ENCODE results near the gene TMEM60.
"Not testable (repeated sequence)": the region's sequence is repeated elsewhere in the genome, so short reads cannot be mapped to it uniquely, and the experiment has no call there.

Gene TMEM60, protein sequence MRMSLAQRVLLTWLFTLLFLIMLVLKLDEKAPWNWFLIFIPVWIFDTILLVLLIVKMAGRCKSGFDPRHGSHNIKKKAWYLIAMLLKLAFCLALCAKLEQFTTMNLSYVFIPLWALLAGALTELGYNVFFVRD
- total RNA-seq: 1.9 to 3.8 (median 3.1) reads per million in 3 donors

DNA sequence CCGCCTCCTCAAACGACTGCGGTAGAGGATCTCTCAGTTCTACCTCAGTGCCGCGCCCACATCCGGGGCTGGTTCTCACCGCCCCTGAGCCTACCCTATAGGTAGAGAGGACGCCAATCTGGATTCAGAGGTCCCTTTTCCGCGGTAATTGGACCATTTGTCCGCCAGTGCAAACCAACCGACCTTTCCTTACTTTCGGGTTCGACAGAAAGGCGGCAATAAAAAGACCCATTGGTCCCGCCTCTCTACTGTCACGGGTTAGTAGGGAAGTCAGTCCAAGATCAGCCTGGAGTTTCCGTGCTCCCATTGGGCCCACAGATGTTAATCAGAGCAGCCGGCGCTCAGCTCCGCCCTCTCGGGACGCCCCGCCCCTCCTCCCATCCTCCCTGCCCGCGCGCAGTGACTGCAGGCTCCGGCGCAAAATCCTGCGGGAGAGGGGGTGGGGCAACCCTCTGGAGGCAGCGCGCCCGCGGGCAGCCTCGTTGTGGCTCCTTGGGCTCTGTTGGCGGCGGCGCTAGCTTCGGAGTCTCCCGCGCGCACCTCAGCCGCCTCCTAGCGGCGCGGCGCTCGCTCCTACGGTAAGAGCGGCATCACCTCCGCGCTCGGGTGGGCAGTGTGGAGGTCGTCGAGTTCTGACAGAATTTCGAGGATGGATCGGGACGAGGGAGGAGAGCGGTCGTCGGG, at the start of gene TMEM60, which contains the start of gene PHTF2:
Gene TMEM60, minus strand, starts transcription at position 41 of the 684 bp plus-strand sequence. CDS start 4,061 bp downstream, outside the sequence.
Gene PHTF2, plus strand, starts transcription at position 380 of the 684 bp plus-strand sequence.
- Histone ChIP-seq H3K4me1 (ENCODE audit: control insufficient read depth, insufficient read depth, low read length, poor library complexity, severe bottlenecking) (peaks cover 27% of the 10 kb centered on the region), H3K27ac (ENCODE audit: insufficient read depth, low read length, poor library complexity, severe bottlenecking) (peak within 1 kb of the TSS; percentile 78), H3K36me3 (ENCODE audit: control insufficient read depth, insufficient read depth, low read length) (no peaks in the 10 kb centered on the region), H3K9me3 (ENCODE audit: control insufficient read depth, low read length) (no peaks in the 10 kb centered on the region), H3K27me3 (replicated peaks; ENCODE audit: control insufficient read depth, insufficient read depth, low read length, poor library complexity, severe bottlenecking) (no peaks in the 10 kb centered on the region), H3K4me3 (ENCODE audit: insufficient read depth, low read depth, low read length, poor library complexity, severe bottlenecking) (peak within 1 kb of the TSS; percentile 90)
- DNase-seq: peak; percentile 90 to 94 (median 93)

DNA sequence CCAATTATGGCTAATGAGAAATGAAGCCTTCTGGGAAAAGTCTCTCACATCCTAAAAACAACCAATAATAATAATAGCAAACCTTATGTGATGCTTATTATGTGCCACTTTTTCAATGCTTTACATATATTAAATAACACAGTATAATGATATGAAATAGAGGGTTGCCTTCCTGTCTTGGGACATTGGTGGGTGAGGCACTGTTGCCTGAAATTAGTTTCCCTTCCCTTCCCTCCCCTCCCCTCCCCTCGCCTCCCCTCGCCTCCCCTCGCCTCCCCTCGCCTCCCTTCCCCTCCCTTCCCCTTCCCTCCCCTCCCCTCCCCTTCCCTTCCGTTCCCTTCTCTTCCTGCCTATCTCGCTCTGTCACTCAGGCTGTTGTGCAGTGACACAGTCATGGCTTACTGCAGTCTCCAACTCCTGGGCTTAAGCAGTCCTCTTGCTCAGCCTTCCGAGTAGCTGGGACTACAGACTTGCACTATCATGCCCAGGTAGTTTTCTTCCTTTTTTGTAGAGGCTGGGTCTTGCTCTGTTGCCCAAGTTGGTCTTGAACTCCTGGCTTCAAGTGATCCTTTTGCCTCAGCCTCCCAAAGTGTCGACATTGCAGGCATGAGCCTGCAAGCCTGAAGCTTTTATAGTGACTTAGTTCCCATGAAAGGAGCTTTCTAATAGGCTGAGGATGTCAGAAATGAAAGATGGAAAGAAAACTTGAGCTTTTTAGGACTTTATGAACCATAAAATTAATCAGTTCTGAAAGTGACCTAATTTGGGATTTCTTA, 48.3 kb upstream of the TMEM60 start:
- no peak overlapping the region for H3K27ac ChIP-seq (ENCODE audit: insufficient read depth, low read length, poor library complexity, severe bottlenecking)
- H3K9me3 ChIP-seq (ENCODE audit: control insufficient read depth, low read length): no peaks in the 10 kb centered on the region
- H3K36me3 ChIP-seq (ENCODE audit: control insufficient read depth, insufficient read depth, low read length): no peaks in the 10 kb centered on the region
- no peak for DNase-seq
- H3K4me3 ChIP-seq (ENCODE audit: insufficient read depth, low read depth, low read length, poor library complexity, severe bottlenecking): no peak overlapping the region
- peaks cover 3% of the 10 kb centered on the region for H3K4me1 ChIP-seq (ENCODE audit: control insufficient read depth, insufficient read depth, low read length, poor library complexity, severe bottlenecking)
- H3K27me3 ChIP-seq (replicated peaks; ENCODE audit: control insufficient read depth, insufficient read depth, low read length, poor library complexity, severe bottlenecking): no peaks in the 10 kb centered on the region

DNA sequence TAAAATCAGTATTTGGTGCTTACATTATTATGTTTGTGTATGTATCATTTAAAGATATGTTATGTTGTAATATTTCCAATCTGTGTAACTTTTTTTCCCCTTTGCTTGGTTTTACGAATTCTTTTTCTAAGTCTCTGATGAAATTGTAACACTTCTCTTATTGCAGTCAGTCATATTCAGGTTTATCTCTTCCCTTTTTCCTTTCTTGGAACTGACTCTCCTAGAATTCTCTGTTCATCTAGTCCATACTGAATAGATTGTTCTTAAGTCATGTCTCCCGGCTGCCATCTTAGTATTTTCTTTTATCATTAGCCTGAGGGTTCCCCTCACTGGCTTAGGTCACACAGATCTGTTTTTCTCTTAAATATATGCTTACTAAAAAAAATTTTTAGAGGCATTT, 45.0 kb upstream of the TMEM60 start:
- H3K4me3 ChIP-seq (ENCODE audit: insufficient read depth, low read depth, low read length, poor library complexity, severe bottlenecking): no peak overlapping the region
- peaks cover 3% of the 10 kb centered on the region for H3K4me1 ChIP-seq (ENCODE audit: control insufficient read depth, insufficient read depth, low read length, poor library complexity, severe bottlenecking)
- H3K27me3 ChIP-seq (replicated peaks; ENCODE audit: control insufficient read depth, insufficient read depth, low read length, poor library complexity, severe bottlenecking): no peaks in the 10 kb centered on the region
- H3K9me3 ChIP-seq (ENCODE audit: control insufficient read depth, low read length): no peaks in the 10 kb centered on the region
- DNase-seq: no peak
- H3K27ac ChIP-seq (ENCODE audit: insufficient read depth, low read length, poor library complexity, severe bottlenecking): no peak overlapping the region
- H3K36me3 ChIP-seq (ENCODE audit: control insufficient read depth, insufficient read depth, low read length): no peaks in the 10 kb centered on the region

DNA sequence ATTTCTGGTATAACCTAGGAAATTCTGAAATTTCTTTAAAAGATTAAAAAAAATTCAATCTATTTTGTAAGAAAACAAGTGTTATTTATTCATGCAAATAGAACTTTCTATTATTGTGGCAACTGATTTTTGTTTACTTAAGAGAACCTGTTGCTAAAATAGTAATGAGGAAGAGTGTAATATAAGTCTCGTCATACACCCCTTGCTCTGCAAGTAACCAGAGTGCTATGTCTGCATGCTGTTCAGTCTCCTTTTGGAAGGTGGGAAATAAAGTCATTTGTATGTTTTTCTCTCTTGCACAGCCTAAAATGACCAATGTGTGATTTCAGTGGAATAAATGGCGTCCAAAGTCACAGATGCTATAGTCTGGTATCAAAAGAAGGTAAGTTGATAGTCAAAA, 41.7 kb upstream of the TMEM60 start:
- Histone ChIP-seq H3K4me1 (ENCODE audit: control insufficient read depth, insufficient read depth, low read length, poor library complexity, severe bottlenecking) (no peaks in the 10 kb centered on the region), H3K9me3 (ENCODE audit: control insufficient read depth, low read length) (no peaks in the 10 kb centered on the region), H3K27ac (ENCODE audit: insufficient read depth, low read length, poor library complexity, severe bottlenecking) (no peak overlapping the region), H3K36me3 (ENCODE audit: control insufficient read depth, insufficient read depth, low read length) (no peaks in the 10 kb centered on the region), H3K4me3 (ENCODE audit: insufficient read depth, low read depth, low read length, poor library complexity, severe bottlenecking) (no peak overlapping the region), H3K27me3 (replicated peaks; ENCODE audit: control insufficient read depth, insufficient read depth, low read length, poor library complexity, severe bottlenecking) (no peaks in the 10 kb centered on the region)
- no peak for DNase-seq

DNA sequence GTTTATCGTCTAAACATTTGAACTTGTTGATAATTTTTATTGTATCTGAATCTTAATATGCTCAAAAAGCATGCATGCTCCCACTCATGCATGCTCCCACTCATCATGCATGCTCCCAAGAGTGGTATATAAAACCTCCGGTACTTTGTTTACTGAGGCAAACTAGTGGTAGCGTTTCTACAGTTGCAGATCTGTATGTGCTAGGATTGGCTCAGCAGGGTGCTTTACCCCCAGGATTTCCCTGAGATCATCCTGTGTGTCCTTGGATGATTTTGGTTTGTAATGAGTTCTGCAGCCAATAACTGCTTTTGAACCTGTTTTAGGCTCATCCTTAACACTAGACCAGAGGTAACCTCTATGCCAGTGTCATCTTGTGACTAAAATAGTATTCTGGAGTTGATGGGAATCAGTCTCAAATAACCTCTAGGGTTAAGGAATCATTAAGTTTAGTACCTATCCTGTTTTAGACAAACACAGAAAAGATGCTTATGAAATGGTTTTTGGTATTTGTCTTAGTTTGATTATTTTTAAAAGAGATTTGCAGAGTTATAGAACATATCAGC, 40.8 kb upstream of the TMEM60 start:
- Histone ChIP-seq H3K9me3 (ENCODE audit: control insufficient read depth, low read length) (no peaks in the 10 kb centered on the region), H3K27ac (ENCODE audit: insufficient read depth, low read length, poor library complexity, severe bottlenecking) (no peak overlapping the region), H3K36me3 (ENCODE audit: control insufficient read depth, insufficient read depth, low read length) (no peaks in the 10 kb centered on the region)

DNA sequence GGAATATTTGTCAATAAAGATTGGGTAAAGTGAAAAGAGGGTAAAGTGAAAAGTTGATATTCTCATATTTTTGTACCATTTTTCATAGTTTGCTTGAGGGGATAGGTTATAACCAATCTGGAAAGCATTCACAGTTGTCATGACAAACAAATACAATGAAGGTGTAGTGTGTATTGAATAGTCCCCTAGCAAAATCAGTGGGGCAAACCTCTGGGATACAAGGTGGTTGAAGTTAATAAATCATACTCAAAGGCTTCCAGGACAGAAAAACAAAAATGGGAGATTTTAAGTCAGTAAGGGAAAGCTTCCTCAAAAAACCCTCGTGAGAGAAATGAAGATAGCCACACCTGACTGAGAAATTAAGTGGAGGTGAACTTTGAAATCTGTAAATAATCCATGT, 39.7 kb upstream of the TMEM60 start:
- Histone ChIP-seq H3K27ac (ENCODE audit: insufficient read depth, low read length, poor library complexity, severe bottlenecking) (no peak overlapping the region), H3K4me3 (ENCODE audit: insufficient read depth, low read depth, low read length, poor library complexity, severe bottlenecking) (no peak overlapping the region), H3K4me1 (ENCODE audit: control insufficient read depth, insufficient read depth, low read length, poor library complexity, severe bottlenecking) (peaks cover 8% of the 10 kb centered on the region), H3K27me3 (replicated peaks; ENCODE audit: control insufficient read depth, insufficient read depth, low read length, poor library complexity, severe bottlenecking) (no peaks in the 10 kb centered on the region), H3K9me3 (ENCODE audit: control insufficient read depth, low read length) (no peaks in the 10 kb centered on the region), H3K36me3 (ENCODE audit: control insufficient read depth, insufficient read depth, low read length) (no peaks in the 10 kb centered on the region)
- DNase-seq: no peak

More for the DNA sequence above, 40.8 kb upstream of the TMEM60 start:
- Histone ChIP-seq H3K4me3 (ENCODE audit: insufficient read depth, low read depth, low read length, poor library complexity, severe bottlenecking) (no peak overlapping the region), H3K27me3 (replicated peaks; ENCODE audit: control insufficient read depth, insufficient read depth, low read length, poor library complexity, severe bottlenecking) (no peaks in the 10 kb centered on the region), H3K4me1 (ENCODE audit: control insufficient read depth, insufficient read depth, low read length, poor library complexity, severe bottlenecking) (peaks cover 5% of the 10 kb centered on the region)
- DNase-seq: no peak

DNA sequence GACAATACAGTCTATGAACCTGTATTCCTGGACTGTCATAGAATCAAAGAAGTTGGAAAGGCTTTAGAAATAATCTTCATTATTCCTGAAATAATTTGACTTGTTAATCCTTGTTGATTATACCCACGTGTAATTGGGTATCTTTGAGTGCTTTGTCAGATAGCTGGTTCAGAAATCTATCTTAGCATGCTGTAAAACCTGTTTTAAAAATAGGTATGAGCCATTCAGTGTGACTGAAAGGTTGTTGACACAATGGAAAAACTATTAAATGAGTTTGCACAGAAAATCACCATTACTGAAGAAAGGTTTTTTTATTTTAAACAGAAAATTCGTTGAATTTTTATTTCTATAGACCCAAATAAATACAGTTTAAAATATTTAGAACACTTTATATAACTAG, 39.0 kb upstream of the TMEM60 start:
- Histone ChIP-seq H3K4me3 (ENCODE audit: insufficient read depth, low read depth, low read length, poor library complexity, severe bottlenecking) (no peak overlapping the region), H3K4me1 (ENCODE audit: control insufficient read depth, insufficient read depth, low read length, poor library complexity, severe bottlenecking) (peaks cover 8% of the 10 kb centered on the region), H3K27ac (ENCODE audit: insufficient read depth, low read length, poor library complexity, severe bottlenecking) (no peak overlapping the region), H3K36me3 (ENCODE audit: control insufficient read depth, insufficient read depth, low read length) (no peaks in the 10 kb centered on the region), H3K9me3 (ENCODE audit: control insufficient read depth, low read length) (no peaks in the 10 kb centered on the region), H3K27me3 (replicated peaks; ENCODE audit: control insufficient read depth, insufficient read depth, low read length, poor library complexity, severe bottlenecking) (no peaks in the 10 kb centered on the region)
- DNase-seq: no peak

DNA sequence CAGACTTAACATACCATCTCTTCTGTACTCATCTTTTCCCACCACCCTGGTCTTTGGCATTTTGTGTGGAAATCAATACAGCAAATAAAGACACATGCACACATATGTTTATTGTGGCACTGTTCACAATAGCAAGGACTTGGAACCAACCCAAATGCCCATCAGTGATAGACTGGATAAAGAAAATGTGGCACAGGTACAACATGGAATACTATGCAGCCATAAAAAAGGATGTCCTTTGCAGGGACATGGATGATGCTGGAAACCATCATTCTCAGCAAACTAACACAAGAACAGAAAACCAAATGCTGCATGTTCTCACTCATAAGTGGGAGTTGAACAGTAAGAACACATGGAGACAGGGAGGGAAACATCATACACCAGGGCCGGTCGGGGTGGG, 38.2 kb upstream of the TMEM60 start:
- H3K36me3 ChIP-seq (ENCODE audit: control insufficient read depth, insufficient read depth, low read length); DNase-seq; H3K27me3 ChIP-seq (replicated peaks; ENCODE audit: control insufficient read depth, insufficient read depth, low read length, poor library complexity, severe bottlenecking); H3K4me3 ChIP-seq (ENCODE audit: insufficient read depth, low read depth, low read length, poor library complexity, severe bottlenecking); H3K27ac ChIP-seq (ENCODE audit: insufficient read depth, low read length, poor library complexity, severe bottlenecking); H3K9me3 ChIP-seq (ENCODE audit: control insufficient read depth, low read length): not testable (repeated sequence)
- H3K4me1 ChIP-seq (ENCODE audit: control insufficient read depth, insufficient read depth, low read length, poor library complexity, severe bottlenecking): peaks cover 16% of the 10 kb centered on the region

DNA sequence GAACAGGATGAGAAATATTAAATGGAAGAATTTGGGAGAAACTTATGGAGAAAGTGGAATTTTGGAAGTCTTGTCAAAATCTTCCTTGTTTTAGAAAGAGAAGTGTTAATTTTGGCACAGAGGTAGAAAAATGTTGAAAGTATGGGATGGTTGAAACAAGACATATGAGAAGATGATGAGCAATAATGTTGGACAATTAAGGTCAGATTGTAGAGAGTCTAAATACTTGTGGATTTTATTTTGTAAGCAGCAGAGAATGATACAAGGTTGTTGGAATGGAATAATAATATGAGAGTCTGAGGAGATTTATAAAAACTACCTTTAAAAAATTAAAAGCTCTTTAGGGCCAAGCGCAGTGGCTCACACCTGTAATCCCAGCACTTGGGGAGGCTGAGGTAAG, 34.9 kb upstream of the TMEM60 start:
- no peaks in the 10 kb centered on the region for H3K36me3 ChIP-seq (ENCODE audit: control insufficient read depth, insufficient read depth, low read length)

DNA sequence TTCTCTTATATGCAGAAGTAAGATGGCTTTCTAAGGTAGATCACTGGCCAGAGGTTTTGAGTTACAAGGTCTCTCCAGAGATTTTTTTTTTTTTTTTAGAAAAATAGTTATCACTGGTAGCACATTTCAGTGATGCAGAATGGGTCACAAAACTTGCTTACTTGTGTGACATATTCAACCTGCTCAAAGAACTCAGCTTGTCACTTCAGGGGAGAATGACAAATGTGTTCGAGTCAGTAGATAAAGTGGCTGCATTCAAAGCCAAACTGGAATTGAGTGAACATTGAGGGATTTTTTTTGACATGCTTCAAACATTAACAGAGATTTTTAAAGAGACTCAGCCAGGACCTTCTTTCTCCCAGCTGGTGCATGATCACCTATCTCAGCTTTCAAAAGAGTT, 33.7 kb upstream of the TMEM60 start:
- DNase-seq: no peak
- H3K27me3 ChIP-seq (replicated peaks; ENCODE audit: control insufficient read depth, insufficient read depth, low read length, poor library complexity, severe bottlenecking): no peaks in the 10 kb centered on the region
- H3K4me1 ChIP-seq (ENCODE audit: control insufficient read depth, insufficient read depth, low read length, poor library complexity, severe bottlenecking): peaks cover 26% of the 10 kb centered on the region
- no peaks in the 10 kb centered on the region for H3K36me3 ChIP-seq (ENCODE audit: control insufficient read depth, insufficient read depth, low read length)
- no peak overlapping the region for H3K27ac ChIP-seq (ENCODE audit: insufficient read depth, low read length, poor library complexity, severe bottlenecking)
- no peaks in the 10 kb centered on the region for H3K9me3 ChIP-seq (ENCODE audit: control insufficient read depth, low read length)
- peak overlapping the region; percentile 22 for H3K4me3 ChIP-seq (ENCODE audit: insufficient read depth, low read depth, low read length, poor library complexity, severe bottlenecking)

More for the DNA sequence above, 34.9 kb upstream of the TMEM60 start:
- Histone ChIP-seq H3K4me1 (ENCODE audit: control insufficient read depth, insufficient read depth, low read length, poor library complexity, severe bottlenecking) (peaks cover 22% of the 10 kb centered on the region), H3K27ac (ENCODE audit: insufficient read depth, low read length, poor library complexity, severe bottlenecking) (no peak overlapping the region), H3K4me3 (ENCODE audit: insufficient read depth, low read depth, low read length, poor library complexity, severe bottlenecking) (no peak overlapping the region), H3K9me3 (ENCODE audit: control insufficient read depth, low read length) (no peaks in the 10 kb centered on the region), H3K27me3 (replicated peaks; ENCODE audit: control insufficient read depth, insufficient read depth, low read length, poor library complexity, severe bottlenecking) (no peaks in the 10 kb centered on the region)
- no peak for DNase-seq
